GM21825 (cell line): Measurements from ENCODE around the gene HS6ST1.

Experiments
- ATAC-seq: cut with Tn5 transposase; IDR thresholded peaks from one replicate; pipeline ENCODE4 v1.9.1; 2021; ENCODE audit warnings: mild to moderate bottlenecking, moderate library complexity; ENCODE audit not compliant: unreplicated experiment

HS6ST1 gene

DNA sequence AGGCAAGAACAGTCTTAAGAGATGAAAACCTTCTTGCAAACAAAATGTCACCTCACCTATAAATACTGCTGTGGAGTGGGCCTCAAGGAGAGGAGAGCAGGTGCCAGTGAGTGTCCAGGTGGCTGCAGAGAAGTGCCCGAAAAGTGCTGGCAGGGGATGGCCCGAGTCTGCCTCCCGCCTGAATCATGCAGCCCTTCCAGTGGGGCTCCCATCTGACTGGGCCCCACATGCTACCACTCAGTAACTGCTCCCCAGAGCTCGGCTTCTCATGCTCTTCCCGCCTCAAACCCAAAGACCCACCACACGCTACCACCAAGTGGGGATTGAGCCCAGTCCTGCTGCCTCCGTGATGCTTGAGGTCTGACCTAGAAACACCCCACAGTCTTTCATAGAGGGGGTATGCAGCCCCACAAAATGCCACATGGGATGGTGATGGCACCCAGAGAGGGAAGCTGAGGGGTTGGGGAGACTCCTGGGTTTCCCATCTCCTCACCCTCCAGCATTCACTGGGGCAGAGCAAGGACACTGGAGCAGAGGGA, 7.4 kb downstream of the HS6ST1 start:
- ATAC-seq: no peak

DNA sequence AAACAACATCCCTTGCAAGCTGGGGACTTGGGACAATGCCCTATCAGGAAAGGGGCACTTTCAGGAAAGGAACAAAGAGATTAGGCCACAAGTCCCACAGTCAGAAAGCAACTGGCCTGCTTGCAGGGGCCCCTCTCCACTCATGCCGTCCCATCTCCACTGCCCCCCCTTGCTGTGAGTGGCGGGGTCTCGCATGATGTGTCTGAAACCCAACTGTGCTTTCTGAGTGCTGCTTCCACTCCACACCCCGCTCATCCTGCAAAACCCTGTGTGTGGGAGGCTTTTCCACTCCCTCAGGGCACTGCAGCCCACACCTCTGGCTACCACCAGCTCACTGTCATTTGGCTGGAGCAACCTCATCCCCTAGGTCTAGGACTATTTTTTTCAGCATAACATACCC, 7.9 kb downstream of the HS6ST1 start:
- no peak for ATAC-seq

DNA sequence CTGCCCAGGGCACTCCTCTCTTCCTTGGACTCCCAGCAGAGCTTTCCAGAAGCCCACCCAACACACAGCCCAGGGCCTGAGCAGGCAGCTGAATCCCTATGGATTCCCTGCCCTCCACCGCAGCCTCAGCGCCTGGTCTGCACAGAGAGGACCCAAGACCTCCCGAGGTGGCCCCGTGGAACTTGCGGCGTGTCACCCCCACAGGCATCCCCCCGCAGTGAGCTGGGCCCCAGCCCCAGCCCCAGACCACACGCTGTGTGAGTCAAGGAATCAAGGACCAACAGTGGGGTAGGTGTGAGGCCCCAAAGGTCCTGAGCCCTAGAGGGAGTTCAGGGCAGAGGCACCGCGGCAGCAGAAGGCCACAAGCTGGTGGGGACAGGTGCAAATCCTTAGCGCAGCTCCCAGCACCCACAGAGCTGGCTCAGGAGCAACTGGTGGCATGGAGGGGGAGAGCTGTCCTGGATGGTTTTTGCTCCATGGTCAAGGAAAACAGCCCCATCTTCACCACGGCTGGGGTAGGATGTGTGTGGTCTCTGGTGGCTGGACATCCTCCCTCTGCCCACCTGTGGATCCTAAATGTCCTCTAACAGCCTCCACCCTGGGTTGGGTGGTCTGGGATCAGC, 8.5 kb downstream of the HS6ST1 start:
- no peak for ATAC-seq

DNA sequence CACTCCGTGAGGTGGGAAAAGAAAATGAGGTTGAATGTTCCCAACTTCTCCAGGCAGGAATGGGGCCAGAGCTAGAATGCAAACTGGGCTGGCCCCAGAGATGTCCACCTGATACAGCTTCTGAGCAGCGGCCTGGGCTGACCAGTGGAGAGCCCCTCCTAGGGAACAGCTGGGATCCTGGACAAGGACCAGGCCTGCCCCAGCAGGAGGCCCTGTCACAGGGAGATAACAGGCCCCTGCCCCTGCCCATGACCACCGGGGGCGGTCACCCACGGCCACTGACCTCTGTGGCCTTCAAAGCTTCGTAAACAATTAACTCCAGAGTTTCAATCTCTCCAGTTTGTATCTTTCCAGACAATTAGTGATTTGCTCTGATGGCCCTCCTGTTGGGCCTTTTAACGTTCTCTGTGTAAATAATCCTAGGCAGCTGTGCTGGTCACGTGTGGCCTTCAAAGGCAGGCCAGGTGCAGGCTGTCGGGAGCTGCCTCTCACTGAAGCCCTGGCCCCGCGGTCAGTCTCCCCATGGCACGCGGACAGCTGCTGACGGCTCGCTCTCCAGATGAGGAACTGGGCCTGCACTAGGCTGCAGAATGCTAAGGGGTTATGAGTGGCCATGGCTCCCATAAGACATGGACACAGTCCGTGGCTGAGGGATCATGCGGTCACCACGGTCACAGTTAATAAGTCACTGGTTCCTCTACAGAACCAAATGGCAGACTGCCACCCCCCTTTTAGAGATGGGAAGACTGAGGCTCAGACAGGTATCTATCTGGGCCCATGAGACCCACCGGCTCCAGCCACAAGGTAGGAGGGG, 9.2 kb downstream of the HS6ST1 start:
- ATAC-seq: no peak

DNA sequence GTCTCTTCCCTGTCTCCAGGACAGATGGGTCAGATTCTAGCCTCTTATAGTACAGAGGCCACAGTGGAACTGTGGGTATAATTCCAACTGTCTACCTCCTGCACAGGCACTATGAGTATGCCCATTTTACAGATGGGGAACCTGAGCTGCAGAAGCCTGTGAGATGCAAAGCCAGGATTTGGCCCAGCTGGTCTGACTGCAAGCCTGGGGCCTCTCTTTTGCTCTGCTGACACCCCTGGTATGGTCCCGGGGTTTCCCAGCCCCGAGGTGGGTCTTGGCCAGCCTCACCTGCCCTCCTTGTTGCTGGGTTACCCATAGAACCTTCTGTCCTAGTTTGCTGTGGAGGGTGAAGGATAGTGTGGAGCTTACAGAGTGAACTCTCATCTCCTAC, 9.8 kb downstream of the HS6ST1 start:
- ATAC-seq: no peak

DNA sequence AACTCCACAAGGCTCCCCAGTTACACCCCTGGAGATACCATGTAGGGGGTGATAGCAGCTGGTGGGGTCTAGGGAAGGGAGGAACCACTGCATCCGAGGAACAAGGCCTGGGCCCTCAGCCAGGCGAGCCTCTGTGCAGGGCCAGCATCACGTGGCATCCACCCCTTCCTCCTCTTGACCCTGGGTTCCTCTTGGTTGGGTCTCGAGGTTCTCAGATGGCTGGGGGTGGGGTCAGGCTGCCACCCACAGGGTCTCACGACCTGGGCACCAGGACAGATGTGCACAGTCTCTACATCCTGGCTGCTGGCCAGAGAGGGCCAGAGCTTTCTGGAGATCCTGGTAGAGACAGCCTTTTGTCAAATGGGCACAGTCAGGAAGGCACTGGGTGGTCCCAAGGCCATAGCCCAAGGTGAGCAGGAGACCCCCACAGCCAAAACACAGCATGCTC, 10.4 kb downstream of the HS6ST1 start:
- ATAC-seq: no peak

DNA sequence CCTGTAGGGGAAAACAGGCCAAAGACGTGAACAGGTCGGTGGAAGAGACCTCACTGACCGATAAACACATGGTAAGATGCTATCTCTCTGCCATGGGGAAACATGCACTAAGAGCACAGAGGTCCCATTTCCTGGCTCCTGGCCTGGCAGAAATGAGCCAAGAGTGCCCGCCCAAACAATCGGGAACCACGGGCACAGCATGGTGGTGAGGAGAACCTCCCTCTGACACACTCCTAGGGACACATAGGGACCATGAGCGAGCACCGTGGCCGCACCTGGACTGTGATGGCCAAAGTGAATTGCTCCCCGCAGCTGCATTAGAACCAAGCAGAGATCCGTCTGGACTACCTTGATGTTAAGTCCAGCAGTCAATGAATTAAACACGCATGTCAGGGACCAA, 11.1 kb downstream of the HS6ST1 start:
- ATAC-seq: no peak

DNA sequence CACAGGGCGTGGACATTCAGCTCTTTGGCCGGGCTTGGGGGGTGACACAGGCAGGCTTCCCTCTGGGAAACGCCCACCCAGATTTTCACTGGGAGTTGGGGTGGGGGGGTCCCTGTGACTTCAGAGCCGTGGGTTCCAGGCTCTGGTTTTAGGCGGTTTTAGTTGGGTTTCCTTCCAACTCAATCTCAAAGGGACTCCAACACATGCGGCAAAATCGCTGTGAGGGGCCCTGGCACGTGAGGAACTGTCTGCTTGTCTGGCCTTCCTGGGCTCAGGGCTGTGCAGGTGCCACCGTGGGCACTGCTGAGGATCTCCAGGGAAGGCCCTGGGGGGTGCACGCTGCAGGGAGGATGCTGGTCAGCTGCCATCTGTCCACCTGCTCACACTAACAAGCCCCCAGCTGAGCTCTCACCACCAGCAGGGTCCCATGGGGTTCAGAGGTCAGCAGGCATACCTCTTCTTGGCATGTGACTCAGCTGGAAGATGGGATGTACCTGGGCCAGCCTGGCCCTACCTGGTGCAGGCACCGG, 11.7 kb downstream of the HS6ST1 start:
- ATAC-seq: no peak

DNA sequence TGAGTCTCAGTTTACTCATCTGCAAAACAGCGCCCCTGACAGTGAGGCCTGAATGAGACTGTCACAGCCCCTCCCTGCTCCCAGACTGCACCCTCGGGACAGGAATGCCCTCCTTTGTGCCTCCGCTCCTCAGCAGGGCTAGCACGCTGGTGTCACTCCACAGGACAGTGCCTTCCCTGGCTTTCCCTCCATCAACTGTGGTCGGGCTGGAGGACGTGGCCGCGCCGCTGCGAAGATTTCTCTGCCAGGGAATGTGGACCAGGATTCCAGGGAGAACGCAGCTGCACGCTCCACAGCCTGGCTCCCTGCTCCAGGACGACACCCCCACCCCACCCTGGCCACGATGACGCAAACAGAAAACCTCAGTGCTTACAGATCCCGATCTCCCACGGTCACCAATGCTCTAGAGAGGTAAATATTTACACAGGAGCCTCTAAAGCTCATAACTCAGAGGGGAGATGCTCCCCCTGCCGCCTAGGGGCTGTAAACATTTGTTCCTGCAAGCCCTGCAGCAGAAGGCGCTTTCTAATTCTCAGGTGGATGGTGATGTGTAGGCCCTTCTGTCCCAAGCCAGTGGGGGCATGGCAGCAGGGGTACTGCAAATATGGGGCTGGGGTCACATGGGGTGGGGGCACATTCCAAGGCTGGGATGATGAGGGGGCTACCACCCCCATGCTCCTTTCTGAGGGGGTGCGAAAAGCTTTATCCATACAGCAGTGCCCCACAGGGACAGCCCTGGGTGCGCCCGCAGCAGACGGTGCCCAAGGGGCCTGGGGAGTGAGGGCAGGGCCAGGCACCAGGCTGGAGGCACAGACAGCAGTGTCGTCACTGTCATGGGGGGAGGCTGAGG, 12.4 kb downstream of the HS6ST1 start:
- ATAC-seq: no peak

DNA sequence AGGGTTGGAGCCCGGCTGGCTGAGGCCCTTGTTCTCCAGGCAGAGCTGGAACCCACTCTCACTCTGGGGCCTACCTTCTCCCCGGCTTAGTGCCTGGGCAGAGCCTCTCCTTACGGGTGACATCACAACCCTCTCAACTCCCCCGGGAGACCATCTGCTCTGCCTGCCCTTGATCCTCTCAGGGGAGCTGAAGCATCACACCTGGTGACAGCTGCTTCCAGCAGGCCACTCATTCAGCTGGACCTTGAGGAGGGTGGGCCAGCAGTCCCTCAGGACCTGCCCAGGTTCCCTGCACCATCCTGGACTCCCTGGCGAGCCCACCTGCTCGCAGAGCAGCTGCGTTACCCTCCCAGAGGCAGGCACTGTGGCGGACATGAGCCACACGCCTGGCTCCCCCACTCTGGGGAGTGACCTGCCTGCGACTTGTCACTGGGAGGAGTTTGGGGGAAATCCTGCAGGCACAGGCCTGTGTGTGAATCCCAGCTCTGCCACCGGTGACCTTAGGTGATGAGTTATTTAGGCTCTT, 13.1 kb downstream of the HS6ST1 start:
- peak; percentile 85 for ATAC-seq

DNA sequence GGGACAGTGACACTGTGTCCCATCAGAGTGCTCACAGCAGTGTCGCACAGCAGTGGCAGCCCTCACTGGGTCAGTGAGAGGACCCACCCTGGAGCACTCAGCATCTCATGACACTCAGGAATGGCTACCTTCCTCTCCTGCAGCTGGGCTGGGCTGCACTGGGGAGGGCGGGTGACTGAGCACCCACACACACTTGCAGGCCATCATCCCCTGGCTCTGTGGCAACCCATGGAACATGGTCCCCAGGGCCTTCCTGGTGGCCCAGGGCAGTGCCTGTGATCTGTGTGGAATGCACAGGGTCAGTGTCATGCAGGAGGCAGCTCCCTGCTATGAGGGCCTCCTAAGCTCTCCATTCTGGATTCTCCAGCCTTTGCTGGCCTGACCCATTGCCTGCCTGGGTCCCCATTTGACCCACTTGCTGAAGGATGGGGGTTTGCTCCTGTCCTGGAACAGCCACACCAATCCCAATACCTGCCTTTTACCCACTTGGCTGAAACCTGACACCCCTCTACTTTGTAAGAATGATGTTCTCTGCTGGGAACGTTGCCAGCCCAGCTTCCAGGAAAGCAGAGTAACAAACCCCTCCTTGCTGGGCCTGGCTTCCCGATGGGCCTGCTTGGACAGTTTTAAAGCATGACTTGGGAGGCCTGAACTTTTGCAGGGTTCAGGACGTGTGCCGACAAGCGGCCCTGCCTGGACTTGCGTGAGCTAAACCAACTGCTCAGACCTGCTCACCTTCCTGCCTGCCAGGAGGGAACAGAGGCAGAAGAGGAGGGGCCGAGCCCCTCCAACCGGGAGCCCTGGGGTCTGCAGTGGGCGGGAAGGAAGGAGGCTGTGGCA, 13.7 kb downstream of the HS6ST1 start:
- ATAC-seq: no peak

DNA sequence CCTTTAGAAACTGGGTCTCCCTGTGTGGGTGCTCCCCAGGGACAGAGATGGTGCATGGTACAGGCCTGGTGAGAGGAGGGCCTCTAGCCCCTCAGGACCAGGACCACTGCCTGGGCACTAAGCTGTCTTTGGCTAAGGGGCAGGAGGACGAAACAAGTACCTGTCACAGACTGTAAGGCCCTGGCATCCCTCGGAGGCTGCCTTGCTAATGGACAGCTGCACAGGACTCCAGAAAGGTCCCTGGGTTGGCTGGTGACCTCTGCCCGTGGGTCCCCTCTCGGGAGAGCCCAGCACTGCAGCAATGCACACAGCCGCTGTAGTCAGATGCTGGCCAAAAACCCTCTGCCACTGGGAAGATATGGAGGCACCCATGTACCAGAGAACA, 14.3 kb downstream of the HS6ST1 start:
- no peak for ATAC-seq

DNA sequence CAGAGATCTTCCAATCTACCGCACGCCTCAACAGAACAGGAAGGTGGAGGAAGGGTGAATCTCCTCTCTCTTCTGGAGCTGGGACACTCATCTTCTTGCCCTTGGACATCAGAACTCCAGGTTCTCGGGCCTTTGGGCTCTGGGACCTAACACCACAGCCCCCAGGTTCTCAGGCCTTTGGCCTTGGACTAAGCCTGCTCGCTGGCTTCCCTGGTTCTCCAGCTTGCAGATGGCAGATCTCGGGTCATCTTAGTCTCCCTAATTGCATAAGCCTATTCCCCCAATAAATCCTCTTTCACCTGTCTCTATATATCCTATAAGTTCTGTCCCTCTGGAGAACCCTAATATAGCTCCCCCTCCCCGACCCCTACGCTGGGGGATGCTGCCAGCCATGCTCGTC, 14.8 kb downstream of the HS6ST1 start:
- no peak for ATAC-seq

DNA sequence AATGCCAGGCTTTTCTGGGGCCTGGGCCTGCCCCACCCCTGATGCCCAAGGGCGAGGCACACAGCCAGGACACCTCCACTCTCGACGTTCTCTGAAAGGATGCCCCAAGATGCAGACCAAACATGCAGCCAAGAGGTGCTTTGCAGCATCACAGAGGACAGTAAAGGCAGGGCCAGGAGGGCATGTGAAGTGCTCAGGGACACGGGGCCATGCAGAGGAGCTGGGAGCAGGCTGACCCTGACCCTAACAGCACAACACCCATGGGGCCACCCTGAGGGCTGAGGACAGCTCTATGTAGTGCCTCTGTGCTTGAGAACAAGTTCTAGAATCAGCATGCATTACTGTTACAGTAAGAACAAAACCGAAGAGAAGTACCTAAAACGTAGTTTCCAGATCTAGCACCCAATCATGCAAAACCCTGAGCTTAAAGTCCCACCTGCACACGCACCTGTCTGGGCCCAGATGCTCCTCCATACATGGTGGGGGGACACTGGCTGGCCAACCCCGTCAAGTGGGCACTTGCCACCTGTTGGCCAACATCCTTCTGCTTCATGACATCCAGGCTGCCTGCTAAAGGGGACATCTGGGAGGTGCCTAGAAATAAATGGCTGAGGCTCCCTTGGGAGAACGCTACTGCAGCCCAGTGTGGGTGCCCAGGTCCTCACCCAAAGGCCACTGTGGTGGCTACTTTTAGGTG, 15.4 kb downstream of the HS6ST1 start:
- ATAC-seq: no peak

DNA sequence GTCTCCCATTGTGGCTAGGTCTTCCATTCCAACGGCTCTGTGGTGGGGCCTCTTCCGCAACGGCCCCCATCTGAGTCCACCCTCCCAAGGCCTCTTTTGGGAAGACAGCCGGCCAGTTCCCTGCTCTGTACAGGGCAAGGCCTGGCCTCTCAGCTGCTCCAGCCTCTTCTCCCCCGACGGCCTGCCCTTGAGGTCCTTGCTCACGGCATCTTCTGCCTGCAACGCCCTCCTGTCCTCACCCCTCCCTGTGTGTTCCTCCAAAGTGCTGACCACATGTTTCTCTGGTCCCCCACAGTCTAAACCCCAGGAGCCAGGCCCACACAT, 16.0 kb downstream of the HS6ST1 start:
- ATAC-seq: no peak

DNA sequence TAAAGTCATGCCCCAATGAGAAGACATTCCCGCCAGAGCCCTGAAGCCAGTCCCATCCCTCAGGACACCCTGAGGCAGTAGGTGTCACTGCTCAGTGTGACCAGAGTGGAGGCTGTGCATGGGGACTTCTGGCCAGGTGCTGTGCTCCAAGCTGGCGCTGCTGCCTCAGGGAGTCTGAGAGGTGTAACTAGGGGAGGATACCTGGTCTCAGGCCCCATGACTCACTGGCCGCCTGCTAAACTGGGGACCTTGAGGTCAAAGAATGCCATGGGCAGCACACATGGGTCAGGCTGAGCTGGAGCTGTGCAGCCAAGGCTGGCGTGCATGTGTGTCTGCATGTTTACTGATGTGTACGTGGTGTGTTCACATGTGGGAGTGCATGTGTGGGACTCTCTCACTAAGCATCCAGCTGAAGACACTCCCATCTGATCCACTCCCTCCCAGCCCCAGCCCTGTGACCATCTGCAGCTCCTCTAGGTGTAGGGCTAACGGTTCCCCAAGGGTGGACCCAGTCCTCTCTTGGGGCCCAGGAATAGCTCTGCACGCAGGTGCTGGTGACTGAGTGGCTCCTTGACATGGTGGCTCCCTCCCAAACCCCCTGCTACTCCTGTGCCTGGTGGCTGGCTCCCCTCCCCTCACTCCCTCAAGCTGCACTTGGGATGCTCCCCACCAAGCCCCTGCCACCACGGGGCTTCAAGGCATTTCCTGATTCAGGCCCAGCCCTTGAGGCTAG, 16.5 kb downstream of the HS6ST1 start:
- no peak for ATAC-seq

DNA sequence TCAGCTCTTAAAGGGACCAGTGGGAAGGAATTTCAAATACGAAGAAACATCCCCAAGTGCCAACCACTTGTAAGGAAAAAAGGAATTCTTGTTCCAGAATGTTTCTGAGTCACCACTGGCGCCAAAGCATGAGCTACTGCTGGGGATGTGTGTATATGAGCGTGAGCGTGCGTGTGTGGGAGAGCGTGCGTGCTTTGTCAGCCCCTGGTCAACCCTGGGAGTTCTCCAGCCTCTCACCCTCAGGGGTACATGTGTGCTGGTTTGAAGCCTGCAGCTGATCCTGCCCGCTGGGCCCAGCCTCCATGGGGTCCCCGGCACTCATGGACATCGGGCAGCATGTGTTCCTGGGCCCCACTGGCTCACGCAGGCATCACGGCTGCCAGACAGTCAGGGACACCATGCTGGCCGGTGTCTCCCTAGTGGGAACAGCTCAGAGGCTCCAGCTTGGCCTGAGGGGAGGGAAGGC, 17.1 kb downstream of the HS6ST1 start:
- no peak for ATAC-seq

DNA sequence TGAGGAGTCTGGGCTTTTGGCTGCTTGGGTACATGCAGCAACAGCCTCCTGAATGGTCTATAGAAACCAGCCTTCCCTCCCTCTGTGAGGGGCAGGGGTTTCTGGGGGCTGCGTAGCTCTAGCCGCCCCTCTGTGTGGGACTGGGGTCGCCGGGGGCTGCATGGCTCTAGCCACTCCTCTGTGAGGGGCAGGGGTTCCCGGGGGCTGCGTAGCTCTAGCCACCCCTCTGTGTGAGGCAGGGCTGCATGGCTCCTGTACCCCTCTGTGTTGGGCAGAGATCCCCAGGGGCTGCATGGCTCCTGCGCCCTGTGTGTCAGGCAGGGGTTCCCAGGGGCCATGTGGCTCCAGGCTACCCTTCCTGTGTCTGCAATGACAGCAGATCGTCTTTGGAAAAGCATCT, 17.6 kb downstream of the HS6ST1 start:
- ATAC-seq: no peak
